Measurements from ENCODE around the gene CD36. TPM values are rescaled to one million over a fixed set of nuclear protein-coding genes. Genes with fewer than 3 reads are reported as not detected.

CD36 gene
- total RNA-seq (0.58 and 1.2 TPM in 2 replicates), polyA plus RNA-seq (0.57 and 0.87 TPM in 2 replicates), polyA minus RNA-seq (2.8 and 5.3 TPM in 2 replicates), Bru-seq, nascent RNA (percentile 29 among the genes with signal in this experiment), BruChase-seq, experiment 1, labeled RNA remaining after a 6-hour chase (percentile 23 among the genes with signal in this experiment), BruChase-seq, experiment 2, labeled RNA remaining after a 2-hour chase (percentile 38 among the genes with signal in this experiment)
- 0.61 and 1.4 TPM in 2 replicates for polyA plus RNA-seq (2011; cell fraction: cytosol; rRNA removed)
- 2.7 and 3.0 TPM in 2 replicates for polyA plus RNA-seq (2011; cell fraction: nucleus; rRNA removed)
- 1.8 and 3.2 TPM in 2 replicates for polyA plus RNA-seq (2012)
- not detected for polyA minus RNA-seq (2011; cell fraction: cytosol; rRNA and poly(A)+ RNA removed)
- polyA minus RNA-seq (2011; cell fraction: nucleus; rRNA and poly(A)+ RNA removed) = 11.1 and 13.1 TPM in 2 replicates
- long read RNA-seq, partial matches to known transcripts = 1 of 4 reads
- long read RNA-seq, other reads (novel, unspliced or antisense) = 3 of 4 reads

DNA sequence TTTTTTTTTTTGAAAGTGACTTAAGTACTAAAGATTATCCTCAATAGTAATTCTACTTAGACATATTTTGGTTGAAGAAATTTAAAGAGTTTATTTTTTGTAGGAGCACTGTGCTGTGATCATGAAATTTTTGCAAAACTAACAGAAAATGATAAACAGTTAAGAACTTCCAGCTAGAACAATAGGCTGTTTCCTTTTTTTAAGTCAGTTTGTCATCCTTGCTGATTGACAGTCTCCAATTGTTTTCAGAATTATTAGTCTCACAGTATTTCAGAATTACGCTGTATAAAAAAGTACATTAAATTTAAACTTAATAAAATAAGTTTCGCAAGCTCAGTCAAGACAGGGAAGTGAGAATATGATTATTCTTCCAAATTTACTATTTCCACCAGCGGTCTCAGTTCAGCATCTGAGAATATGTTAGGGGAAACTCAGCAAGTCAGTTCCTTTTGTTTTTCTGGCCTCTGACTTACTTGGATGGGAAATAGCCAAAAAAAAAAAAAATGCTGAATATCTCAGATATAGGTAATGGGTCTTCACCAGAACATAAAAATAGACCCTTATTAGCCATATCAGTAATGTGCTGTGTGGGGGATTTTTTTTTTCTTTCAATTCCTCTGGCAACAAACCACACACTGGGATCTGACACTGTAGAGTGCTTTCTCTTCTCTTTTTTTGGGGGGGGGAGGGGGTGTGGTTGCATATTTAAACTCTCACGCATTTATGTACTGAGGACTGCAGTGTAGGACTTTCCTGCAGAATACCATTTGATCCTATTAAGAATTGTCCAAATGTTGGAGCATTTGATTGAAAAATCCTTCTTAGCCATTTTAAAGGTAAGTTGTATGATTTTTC is at the start of gene CD36:
Gene CD36 (plus strand): TSS at position 732 of the 855 bp plus-strand sequence. CDS start 8,099 bp downstream, outside the sequence.
- peak; percentile 51 for DNase-seq (ENCODE audit: low read depth, low spot score)
- no peaks in the 10 kb centered on the region for H3K27me3 ChIP-seq (ENCODE audit: control insufficient read depth in 2 of 2, insufficient read depth in 2 of 2, low read length in 2 of 2)
- FAIRE-seq = peak; percentile 18
- BruUV-seq (replicated peaks) = no TSS peak
- no peaks in the 10 kb centered on the region for H3K36me3 ChIP-seq (ENCODE audit: control insufficient read depth in 2 of 2, extremely low read depth in 1 of 2, insufficient read depth in 2 of 2, low read length in 2 of 2)
- no peaks in the 10 kb centered on the region for H3K4me1 ChIP-seq (ENCODE audit: control insufficient read depth, extremely low read depth, insufficient read depth, low read length)
- H3K4me2 ChIP-seq (ENCODE audit: insufficient read depth, low read length) = no peak within 1 kb of the TSS
- TF ChIP-seq FOS (IDR thresholded peaks at IDR 0.05; ENCODE audit: borderline replicate concordance, insufficient read depth, low read length) (no peak), JUN (IDR thresholded peaks at IDR 0.05; ENCODE audit: borderline replicate concordance, insufficient read depth, insufficient read length, low read depth) (no peak), POLR2A (IDR thresholded peaks at IDR 0.05; ENCODE audit: low read depth, low read length) (no peak), MYC (IDR thresholded peaks at IDR 0.05; ENCODE audit: low read depth, low read length) (no peak), EZH2 (IDR thresholded peaks at IDR 0.05; ENCODE audit: borderline replicate concordance, low read depth, low read length, severe bottlenecking) (no peak), GATA2 (IDR thresholded peaks at IDR 0.05; ENCODE audit: insufficient read depth, insufficient read length, low read depth, low read length) (no peak), POLR2AphosphoS5 (IDR thresholded peaks at IDR 0.05; ENCODE audit: insufficient read depth, low read depth, low read length) (no peak)
- TF ChIP-seq, protein P1, sequence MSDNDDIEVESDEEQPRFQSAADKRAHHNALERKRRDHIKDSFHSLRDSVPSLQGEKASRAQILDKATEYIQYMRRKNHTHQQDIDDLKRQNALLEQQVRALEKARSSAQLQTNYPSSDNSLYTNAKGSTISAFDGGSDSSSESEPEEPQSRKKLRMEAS (IDR thresholded peaks at IDR 0.05; ENCODE audit: insufficient read depth, insufficient read length) = no peak
- TF ChIP-seq, protein P2, sequence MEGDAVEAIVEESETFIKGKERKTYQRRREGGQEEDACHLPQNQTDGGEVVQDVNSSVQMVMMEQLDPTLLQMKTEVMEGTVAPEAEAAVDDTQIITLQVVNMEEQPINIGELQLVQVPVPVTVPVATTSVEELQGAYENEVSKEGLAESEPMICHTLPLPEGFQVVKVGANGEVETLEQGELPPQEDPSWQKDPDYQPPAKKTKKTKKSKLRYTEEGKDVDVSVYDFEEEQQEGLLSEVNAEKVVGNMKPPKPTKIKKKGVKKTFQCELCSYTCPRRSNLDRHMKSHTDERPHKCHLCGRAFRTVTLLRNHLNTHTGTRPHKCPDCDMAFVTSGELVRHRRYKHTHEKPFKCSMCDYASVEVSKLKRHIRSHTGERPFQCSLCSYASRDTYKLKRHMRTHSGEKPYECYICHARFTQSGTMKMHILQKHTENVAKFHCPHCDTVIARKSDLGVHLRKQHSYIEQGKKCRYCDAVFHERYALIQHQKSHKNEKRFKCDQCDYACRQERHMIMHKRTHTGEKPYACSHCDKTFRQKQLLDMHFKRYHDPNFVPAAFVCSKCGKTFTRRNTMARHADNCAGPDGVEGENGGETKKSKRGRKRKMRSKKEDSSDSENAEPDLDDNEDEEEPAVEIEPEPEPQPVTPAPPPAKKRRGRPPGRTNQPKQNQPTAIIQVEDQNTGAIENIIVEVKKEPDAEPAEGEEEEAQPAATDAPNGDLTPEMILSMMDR (IDR thresholded peaks at IDR 0.05; ENCODE audit: extremely low read depth in 1 of 2, insufficient read depth in 1 of 2, low read depth in 1 of 2, low read length in 2 of 2) = no peak
- ChIA-PET CTCF (no interaction called here), POLR2A (no interaction called here)
- H4K20me1 ChIP-seq (replicated peaks; ENCODE audit: control insufficient read depth, extremely low read depth, insufficient read depth, low read length) = no peaks in the 10 kb centered on the region
- dilution Hi-C loops (cut with MboI; ENCODE audit: extremely low pct_ligation_motif_present, low sequenced_read_pairs) (no loop called here), intact Hi-C loops (cut with micrococcal nuclease) (no loop called here)
- no peak within 1 kb of the TSS for H3K27ac ChIP-seq (ENCODE audit: insufficient read depth, low read depth, low read length)
- no peak within 1 kb of the TSS for H3K9ac ChIP-seq (replicated peaks; ENCODE audit: extremely low read depth, insufficient read depth, low read length)
- no peak within 1 kb of the TSS for H3K4me3 ChIP-seq (replicated peaks in 1 of 3; ENCODE audit: insufficient read depth in 1 of 3, low read depth in 1 of 3, low read length in 3 of 3)
- no peaks in the 10 kb centered on the region for H3K9me1 ChIP-seq (replicated peaks; ENCODE audit: control insufficient read depth, extremely low read depth, insufficient read depth, low read length)
- H3K9me3 ChIP-seq (replicated peaks; ENCODE audit: control insufficient read depth, insufficient read depth, low read length) = no peaks in the 10 kb centered on the region
- no peak within 1 kb of the TSS for H2AFZ ChIP-seq (ENCODE audit: low read depth, low read length)
- H3K79me2 ChIP-seq (ENCODE audit: control insufficient read depth, insufficient read depth, low read length) = no peaks in the 10 kb centered on the region
